Astrocyte of the spinal cord (primary cell): ENCODE results near the gene PANK3.

Experiments
- DNase-seq: peaks from one replicate; pipeline ENCODE4 v3.0.0; 2011; ENCODE audit warnings: low read depth, low spot score
- H3K4me3 ChIP-seq: 2 replicates; pipeline ENCODE4 v1.5.1; 2011; ENCODE audit warnings: low read depth, mild to moderate bottlenecking, low read length, moderate library complexity
- in situ Hi-C: cut with HindIII; loops from 2 replicates; pipeline ENCODE4 v1.10.0; 2017; ENCODE audit warnings: low sequenced_read_pairs
- TF ChIP-seq, protein P1 (sequence below): IDR thresholded peaks from 2 replicates; pipeline ENCODE4 v1.5.1; 2012; ENCODE audit warnings: low read depth, mild to moderate bottlenecking, low read length, inconsistent platforms

Gene PANK3

GRCh38 chr5:168607946-168608345, 28.8 kb upstream of the PANK3 start:
- in situ Hi-C loops: no loop called here
- no peak for DNase-seq
- no peak overlapping the region for H3K4me3 ChIP-seq
- TF ChIP-seq, protein P1, sequence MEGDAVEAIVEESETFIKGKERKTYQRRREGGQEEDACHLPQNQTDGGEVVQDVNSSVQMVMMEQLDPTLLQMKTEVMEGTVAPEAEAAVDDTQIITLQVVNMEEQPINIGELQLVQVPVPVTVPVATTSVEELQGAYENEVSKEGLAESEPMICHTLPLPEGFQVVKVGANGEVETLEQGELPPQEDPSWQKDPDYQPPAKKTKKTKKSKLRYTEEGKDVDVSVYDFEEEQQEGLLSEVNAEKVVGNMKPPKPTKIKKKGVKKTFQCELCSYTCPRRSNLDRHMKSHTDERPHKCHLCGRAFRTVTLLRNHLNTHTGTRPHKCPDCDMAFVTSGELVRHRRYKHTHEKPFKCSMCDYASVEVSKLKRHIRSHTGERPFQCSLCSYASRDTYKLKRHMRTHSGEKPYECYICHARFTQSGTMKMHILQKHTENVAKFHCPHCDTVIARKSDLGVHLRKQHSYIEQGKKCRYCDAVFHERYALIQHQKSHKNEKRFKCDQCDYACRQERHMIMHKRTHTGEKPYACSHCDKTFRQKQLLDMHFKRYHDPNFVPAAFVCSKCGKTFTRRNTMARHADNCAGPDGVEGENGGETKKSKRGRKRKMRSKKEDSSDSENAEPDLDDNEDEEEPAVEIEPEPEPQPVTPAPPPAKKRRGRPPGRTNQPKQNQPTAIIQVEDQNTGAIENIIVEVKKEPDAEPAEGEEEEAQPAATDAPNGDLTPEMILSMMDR: no peak

GRCh38 chr5:168606562-168606961, 27.4 kb upstream of the PANK3 start:
- DNase-seq: no peak
- in situ Hi-C loops: no loop called here
- no peak overlapping the region for H3K4me3 ChIP-seq
- TF ChIP-seq, protein P1: no peak

GRCh38 chr5:168604436-168604835, 25.3 kb upstream of the PANK3 start:
- in situ Hi-C loops: no loop called here
- TF ChIP-seq, protein P1: no peak
- H3K4me3 ChIP-seq: no peak overlapping the region
- DNase-seq: no peak

DNA sequence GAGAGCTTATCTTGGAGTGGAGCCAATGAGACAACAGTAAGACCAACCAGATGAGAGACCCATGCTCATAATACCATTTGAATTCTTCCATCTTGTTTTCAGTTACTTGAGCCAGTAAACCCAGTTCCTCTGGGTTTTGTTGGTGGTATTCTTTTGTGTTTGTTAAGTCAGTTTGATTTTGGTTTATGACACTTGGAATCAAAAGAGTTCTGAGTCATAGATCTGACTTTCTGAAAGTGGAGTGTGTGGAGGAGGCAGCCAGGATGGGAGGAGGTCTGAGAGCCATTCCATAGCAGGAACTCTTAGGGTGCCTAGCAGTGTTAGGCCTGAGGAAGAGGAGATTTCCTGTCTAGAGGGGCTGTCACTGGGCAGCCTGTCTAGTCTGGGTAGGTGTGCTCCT, 24.6 kb upstream of the PANK3 start:
- in situ Hi-C loops: no loop called here
- DNase-seq: no peak
- H3K4me3 ChIP-seq: no peak overlapping the region
- TF ChIP-seq, protein P1: no peak

GRCh38 chr5:168602517-168602916, 23.3 kb upstream of the PANK3 start:
- in situ Hi-C loops: no loop called here
- TF ChIP-seq, protein P1: no peak
- no peak for DNase-seq
- no peak overlapping the region for H3K4me3 ChIP-seq

GRCh38 chr5:168601972-168602371, 22.8 kb upstream of the PANK3 start:
- no peak for DNase-seq
- H3K4me3 ChIP-seq: no peak overlapping the region
- in situ Hi-C loops: no loop called here
- TF ChIP-seq, protein P1: no peak

GRCh38 chr5:168600409-168600808, 21.2 kb upstream of the PANK3 start:
- TF ChIP-seq, protein P1: no peak
- in situ Hi-C loops: no loop called here
- DNase-seq: no peak

More at GRCh38 chr5:168600409-168600808, 21.2 kb upstream of the PANK3 start:
- H3K4me3 ChIP-seq: no peak overlapping the region
